SK-N-MC (cell line): ENCODE results near the gene CFAP141.

Experiments used
- EZH2 ChIP-seq: fragments of 200-600 bp; sonication (generic); IDR thresholded peaks from one replicate; pipeline ENCODE4 v1.6.1; 2017; ENCODE audit warnings: antibody characterized with exemption
- POLR2AphosphoS5 ChIP-seq: IDR thresholded peaks from 2 replicates; pipeline ENCODE4 v1.6.1; 2012; ENCODE audit warnings: mild to moderate bottlenecking, low read depth, low read length, borderline replicate concordance

DNA sequence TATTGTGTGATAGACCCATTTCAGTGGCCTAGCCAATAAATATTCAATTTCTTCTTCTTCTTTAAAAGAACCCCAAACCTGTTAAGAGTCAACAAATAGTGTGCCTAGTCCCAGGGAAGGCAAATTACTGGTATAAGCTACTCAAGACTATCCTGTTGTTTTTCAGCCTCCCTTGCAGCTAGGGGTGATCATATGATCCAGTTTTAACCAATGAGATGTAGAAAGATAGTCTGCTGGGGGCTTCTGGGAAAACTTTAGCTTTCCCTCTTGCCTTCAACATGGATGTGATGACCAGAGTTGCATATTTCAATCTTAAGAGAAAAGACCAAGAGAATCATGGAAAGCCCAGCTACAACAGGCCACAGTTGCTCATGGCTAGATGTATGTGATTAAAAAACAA, 46.6 kb downstream of the CFAP141 start:
- no peak for TF ChIP-seq EZH2
- TF ChIP-seq POLR2AphosphoS5 = no peak
